ENCODE measurements around the gene TMF1. TPM values are rescaled to one million over a fixed set of nuclear protein-coding genes. Genes with fewer than 3 reads are reported as not detected.

TMF1 gene
- total and polyA plus RNA-seq, 2 donors (not counting 1 experiment from before 2014, with no cell fraction given): 27.5 to 51.5 TPM

- no peak for DNase-seq (ENCODE audit: low read depth in 2 of 2)
- H3K27ac ChIP-seq (ENCODE audit: insufficient read depth, low read length): no peak overlapping the region
- peaks cover 3% of the 10 kb centered on the region for H3K36me3 ChIP-seq (ENCODE audit: control insufficient read depth, insufficient read depth, low read length)
- no peaks in the 10 kb centered on the region for H3K27me3 ChIP-seq (ENCODE audit: control insufficient read depth, insufficient read depth, low read length)
- H3K9me3 ChIP-seq (ENCODE audit: control insufficient read depth, insufficient read depth, low read depth, low read length): no peaks in the 10 kb centered on the region
- H3K9ac ChIP-seq (ENCODE audit: insufficient read depth, low read length): no peak overlapping the region
- TF ChIP-seq CTCF (conservative IDR thresholded peaks at IDR 0.05 in 1 of 2, IDR thresholded peaks at IDR 0.05 in 1 of 2; ENCODE audit: low read depth in 1 of 2, low read length in 2 of 2): no peak
- TF ChIP-seq EZH2 (IDR thresholded peaks at IDR 0.05; ENCODE audit: low read length, missing control alignments): no peak
- peaks cover 2% of the 10 kb centered on the region for H3K4me1 ChIP-seq (ENCODE audit: control insufficient read depth, extremely low read depth, insufficient read depth, low read length)
- peaks cover 3% of the 10 kb centered on the region for H4K20me1 ChIP-seq (ENCODE audit: control insufficient read depth, extremely low read depth, insufficient read depth, low read length)
- no peak overlapping the region for H2AFZ ChIP-seq (ENCODE audit: low read length)
- H3K79me2 ChIP-seq (ENCODE audit: control insufficient read depth, insufficient read depth, low read length): peaks cover 56% of the 10 kb centered on the region
- no peak overlapping the region for H3K4me3 ChIP-seq (replicated peaks in 1 of 4; ENCODE audit: control extremely low read depth in 1 of 4, insufficient read depth in 1 of 4, low read depth in 3 of 4, low read length in 4 of 4)
- no peak overlapping the region for H3K4me2 ChIP-seq (ENCODE audit: extremely low read depth, insufficient read depth, low read length)
Measured at GRCh38 chr3:69048990-69049389, 3.1 kb downstream of the TMF1 start.

- H4K20me1 ChIP-seq (ENCODE audit: control insufficient read depth, extremely low read depth, insufficient read depth, low read length): peaks cover under 1% of the 10 kb centered on the region
- H3K9me3 ChIP-seq (ENCODE audit: control insufficient read depth, insufficient read depth, low read depth, low read length): no peaks in the 10 kb centered on the region
- no peak overlapping the region for H3K4me3 ChIP-seq (replicated peaks in 1 of 4; ENCODE audit: control extremely low read depth in 1 of 4, insufficient read depth in 1 of 4, low read depth in 3 of 4, low read length in 4 of 4)
- no peak overlapping the region for H3K27ac ChIP-seq (ENCODE audit: insufficient read depth, low read length)
- H2AFZ ChIP-seq (ENCODE audit: low read length): no peak overlapping the region
- H3K4me1 ChIP-seq (ENCODE audit: control insufficient read depth, extremely low read depth, insufficient read depth, low read length): no peaks in the 10 kb centered on the region
- peaks cover 7% of the 10 kb centered on the region for H3K36me3 ChIP-seq (ENCODE audit: control insufficient read depth, insufficient read depth, low read length)
- H3K9ac ChIP-seq (ENCODE audit: insufficient read depth, low read length): no peak overlapping the region
- no peak for DNase-seq (ENCODE audit: low read depth in 2 of 2)
- peaks cover 32% of the 10 kb centered on the region for H3K79me2 ChIP-seq (ENCODE audit: control insufficient read depth, insufficient read depth, low read length)
- no peak overlapping the region for H3K4me2 ChIP-seq (ENCODE audit: extremely low read depth, insufficient read depth, low read length)
- TF ChIP-seq EZH2 (IDR thresholded peaks at IDR 0.05; ENCODE audit: low read length, missing control alignments) (no peak), CTCF (conservative IDR thresholded peaks at IDR 0.05 in 1 of 2, IDR thresholded peaks at IDR 0.05 in 1 of 2; ENCODE audit: low read depth in 1 of 2, low read length in 2 of 2) (no peak)
- no peaks in the 10 kb centered on the region for H3K27me3 ChIP-seq (ENCODE audit: control insufficient read depth, insufficient read depth, low read length)
Measured at GRCh38 chr3:69044608-69045007, 7.5 kb downstream of the TMF1 start.

GRCh38 chr3:69033470-69033869, 18.7 kb downstream of the TMF1 start:
- Histone ChIP-seq H3K4me2 (ENCODE audit: extremely low read depth, insufficient read depth, low read length) (no peak overlapping the region), H4K20me1 (ENCODE audit: control insufficient read depth, extremely low read depth, insufficient read depth, low read length) (no peaks in the 10 kb centered on the region), H2AFZ (ENCODE audit: low read length) (no peak overlapping the region), H3K27ac (ENCODE audit: insufficient read depth, low read length) (peak overlapping the region; percentile 43), H3K79me2 (ENCODE audit: control insufficient read depth, insufficient read depth, low read length) (no peaks in the 10 kb centered on the region), H3K27me3 (ENCODE audit: control insufficient read depth, insufficient read depth, low read length) (no peaks in the 10 kb centered on the region), H3K36me3 (ENCODE audit: control insufficient read depth, insufficient read depth, low read length) (peaks cover 10% of the 10 kb centered on the region), H3K4me1 (ENCODE audit: control insufficient read depth, extremely low read depth, insufficient read depth, low read length) (no peaks in the 10 kb centered on the region), H3K4me3 (replicated peaks in 1 of 4; ENCODE audit: control extremely low read depth in 1 of 4, insufficient read depth in 1 of 4, low read depth in 3 of 4, low read length in 4 of 4) (no peak overlapping the region), H3K9me3 (ENCODE audit: control insufficient read depth, insufficient read depth, low read depth, low read length) (no peaks in the 10 kb centered on the region), H3K9ac (ENCODE audit: insufficient read depth, low read length) (no peak overlapping the region)
- DNase-seq (ENCODE audit: low read depth in 2 of 2): peak; percentile 10 to 53
- TF ChIP-seq EZH2 (IDR thresholded peaks at IDR 0.05; ENCODE audit: low read length, missing control alignments): no peak
- no peak for TF ChIP-seq CTCF (conservative IDR thresholded peaks at IDR 0.05 in 1 of 2, IDR thresholded peaks at IDR 0.05 in 1 of 2; ENCODE audit: low read depth in 1 of 2, low read length in 2 of 2)
